HepG2 (cell line): Measurements from ENCODE around the gene AMOT. TPM values are rescaled to one million over a fixed set of nuclear protein-coding genes. Genes with fewer than 3 reads are reported as not detected.

ENCODE experiments used
- ATAC-seq: fragments of 200-7000 bp; cut with Tn5 transposase; 3 replicates; pipeline ENCODE4 v1.9.1; 2020; ENCODE audit warnings: mild to moderate bottlenecking, moderate library complexity
- BruUV-seq: library from RNA; stranded (reverse); fragments of 400-500 nt; replicated peaks from 2 replicates; lab custom pipeline; 2021; lab: Mats Ljungman, UMichigan
- CTCF ChIA-PET: fragments of 300-600 bp; formaldehyde crosslinking; extraction: SDS; loops from one replicate; lab custom pipeline; 2021; ENCODE audit warnings: low total read pairs, inconsistent platforms, low intra/inter-chr PET ratio; lab: Yijun Ruan, JAX
- POLR2A ChIA-PET: fragments of 350-600 bp; sonication (Branson Sonifier 250); formaldehyde crosslinking; loops from one replicate; lab custom pipeline; 2020; ENCODE audit warnings: antibody characterized with exemption, inconsistent platforms; lab: Yijun Ruan, JAX
- DNase-seq: peaks from one replicate; pipeline ENCODE4 v3.0.0-alpha.2; 2015; ENCODE audit warnings: low spot score
- FAIRE-seq: peaks from 3 replicates; lab custom pipeline; 2011; peaks lifted over from hg19 to GRCh38; lab: Jason Lieb, UNC
- H2AFZ ChIP-seq: one replicate; pipeline ENCODE4 v1.6.1; 2011; ENCODE audit warnings: low read length, inconsistent platforms
- H3K27ac ChIP-seq: fragments of 300-600 bp; 3 replicates; pipeline ENCODE4 v1.8.0; 2011; ENCODE audit warnings: mixed run types, mild to moderate bottlenecking, mixed read lengths, low read length, inconsistent platforms; ENCODE audit not compliant: insufficient read depth; ENCODE audit errors: extremely low read length
- H3K27me3 ChIP-seq, 2 experiments: fragments of 200-600 bp in 1 of 2; 2 replicates in 1 of 2; 3 replicates in 1 of 2; pipeline versions ENCODE4 v1.6.0 to v1.8.0; 2011; ENCODE audit warnings: low read length in 2 of 2, mild to moderate bottlenecking in 2 of 2, moderate library complexity in 2 of 2, inconsistent platforms in 1 of 2; ENCODE audit not compliant: insufficient read depth in 2 of 2, control insufficient read depth in 1 of 2
- H3K36me3 ChIP-seq, 2 experiments: fragments of 200-600 bp in 1 of 2; replicated peaks in 1 of 2; 2 replicates in 1 of 2; 3 replicates in 1 of 2; pipeline versions ENCODE4 v1.5.1 to v1.8.0; 2011; ENCODE audit warnings: low read length in 2 of 2, inconsistent platforms in 1 of 2; ENCODE audit not compliant: insufficient read depth in 2 of 2, control insufficient read depth in 1 of 2
- H3K4me1 ChIP-seq: 2 replicates; pipeline ENCODE4 v1.5.1; 2012; ENCODE audit warnings: low read length, inconsistent platforms; ENCODE audit not compliant: insufficient read depth
- H3K4me2 ChIP-seq: 2 replicates; pipeline ENCODE4 v1.6.0; 2011; ENCODE audit warnings: low read depth, low read length, inconsistent platforms
- H3K4me3 ChIP-seq, 3 experiments: fragments of 200-600 bp in 1 of 3; sonication (generic), shearing (Covaris generic) in 1 of 3; replicated peaks in 1 of 3; 2 replicates each; pipeline ENCODE4 v1.5.1; 2011 to 2016; ENCODE audit warnings: low read length in 3 of 3, inconsistent platforms in 2 of 3, low read depth in 2 of 3, mild to moderate bottlenecking in 2 of 3, control low read depth in 1 of 3, mixed read lengths in 1 of 3; ENCODE audit not compliant: insufficient read depth in 1 of 3
- H3K79me2 ChIP-seq: one replicate; pipeline ENCODE4 v1.6.1; 2011; ENCODE audit warnings: low read length, inconsistent platforms; ENCODE audit not compliant: insufficient read depth
- H3K9ac ChIP-seq: 2 replicates; pipeline ENCODE4 v1.6.0; 2011; ENCODE audit warnings: mild to moderate bottlenecking, low read depth, low read length, inconsistent platforms; ENCODE audit not compliant: insufficient read depth
- H3K9me3 ChIP-seq: 2 replicates; pipeline ENCODE4 v1.5.1; 2012; ENCODE audit warnings: mild to moderate bottlenecking, low read length
- H4K20me1 ChIP-seq: 2 replicates; pipeline ENCODE4 v1.6.0; 2011; ENCODE audit warnings: inconsistent platforms, mild to moderate bottlenecking, low read length, moderate library complexity; ENCODE audit not compliant: insufficient read depth
- AKAP8 ChIP-seq: sonication (generic); formaldehyde crosslinking; IDR thresholded peaks from 2 replicates; pipeline ENCODE4 v1.5.1; 2020; ENCODE audit warnings: mild to moderate bottlenecking, missing genetic modification reagents
- ATF5 ChIP-seq: sonication (generic); formaldehyde crosslinking; IDR thresholded peaks from 2 replicates; pipeline ENCODE4 v1.4.0; 2020; ENCODE audit warnings: mild to moderate bottlenecking, low read depth, missing genetic modification reagents
- BRD4 ChIP-seq: sonication (generic); formaldehyde crosslinking; IDR thresholded peaks from 2 replicates; pipeline ENCODE4 v1.4.0; 2020; ENCODE audit warnings: missing genetic modification reagents
- EED ChIP-seq: sonication (generic); formaldehyde crosslinking; IDR thresholded peaks from 2 replicates; pipeline ENCODE4 v1.5.0; 2020; ENCODE audit warnings: mild to moderate bottlenecking, missing genetic modification reagents
- GRHL1 ChIP-seq: sonication (generic); formaldehyde crosslinking; conservative IDR thresholded peaks from 2 replicates; pipeline ENCODE4 v1.8.0; 2022; ENCODE audit warnings: missing genetic modification reagents
- NCOA5 ChIP-seq: sonication (generic); formaldehyde crosslinking; IDR thresholded peaks from 2 replicates; pipeline ENCODE4 v1.4.0; 2020; ENCODE audit warnings: missing genetic modification reagents
- PREB ChIP-seq: sonication (generic); formaldehyde crosslinking; IDR thresholded peaks from 2 replicates; pipeline ENCODE4 v1.4.0; 2020; ENCODE audit warnings: missing genetic modification reagents
- ZBTB39 ChIP-seq: sonication (generic); formaldehyde crosslinking; IDR thresholded peaks from 2 replicates; pipeline ENCODE4 v1.5.0; 2020; ENCODE audit warnings: missing genetic modification reagents
- ZEB1 ChIP-seq: IDR thresholded peaks from 2 replicates; pipeline ENCODE4 v1.6.1; 2012; ENCODE audit warnings: mild to moderate bottlenecking, low read depth, inconsistent platforms; ENCODE audit not compliant: insufficient replicate concordance
- ZNF513 ChIP-seq: sonication (generic); formaldehyde crosslinking; conservative IDR thresholded peaks from 2 replicates; pipeline ENCODE4 v1.5.0; 2020; ENCODE audit warnings: missing genetic modification reagents
- ZNF572 ChIP-seq: sonication (generic); formaldehyde crosslinking; IDR thresholded peaks from 2 replicates; pipeline ENCODE4 v1.5.1; 2020; ENCODE audit warnings: mild to moderate bottlenecking, missing genetic modification reagents
- ZNF883 ChIP-seq: sonication (generic); formaldehyde crosslinking; IDR thresholded peaks from 2 replicates; pipeline ENCODE4 v1.5.1; 2020; ENCODE audit warnings: mild to moderate bottlenecking, missing genetic modification reagents; ENCODE audit errors: not compliant biosample characterization
- WGBS: methylation state at CpG from one replicate; pipeline ENCODE4 v1.1.6; 2017; ENCODE audit warnings: low lambda C conversion rate; 5-methylcytosine and 5-hydroxymethylcytosine counted together
- in situ Hi-C: cut with HindIII; loops from 2 replicates; pipeline ENCODE4 v1.10.0; 2017; ENCODE audit warnings: low pct_unique_long_range_greater_than_20kb; ENCODE audit not compliant: extremely low pct_ligation_motif_present
- intact Hi-C: fragments of 100-400 bp; cut with micrococcal nuclease; formaldehyde crosslinking; loops from one replicate; pipeline ENCODE4 v1.10.0; 2022; ENCODE audit not compliant: unreplicated experiment
- polyA plus RNA-seq, 8 experiments: library from polyadenylated mRNA; depleted of rRNA in 3 of 8; stranded (reverse) in 7 of 8; unstranded in 1 of 8; fragments of >200 nt; fragmentation: Illumina TruSeq in 4 of 8; extraction: Trizol in 4 of 8; gene quantifications; 2 replicates each; pipeline versions ENCODE4 v1.2.1 to v1.2.3, GENCODE V29; 2011 to 2016; ENCODE audit warnings: low read depth in 4 of 8, missing spikeins in 1 of 8, mixed read lengths in 1 of 8; ENCODE audit not compliant: insufficient read depth in 1 of 8
- total RNA-seq, 5 experiments: library from RNA; depleted of rRNA; stranded (reverse); fragments of >200 nt; fragmentation: Illumina TruSeq; extraction: Trizol; gene quantifications; 2 replicates each; pipeline ENCODE4 v1.2.3, GENCODE V29; 2016; ENCODE audit warnings: low read depth in 1 of 5

AMOT gene
- total and polyA plus RNA-seq, 2 of the 13 experiments (the other 11 are each of a cell fraction or from before 2014, with no cell fraction given) = 0.13 to 0.91 TPM

- DNase-seq (no peak), ATAC-seq (no peak), FAIRE-seq (no peak)
- H3K27ac ChIP-seq = no peak overlapping the region
- no peaks in the 10 kb centered on the region for H4K20me1 ChIP-seq
- H3K9me3 ChIP-seq = no peaks in the 10 kb centered on the region
- H2AFZ ChIP-seq = no peak overlapping the region
- POLR2A ChIA-PET = no interaction called here
- no peaks in the 10 kb centered on the region for H3K4me1 ChIP-seq
- in situ Hi-C loops = no loop called here
- no peak overlapping the region for H3K9ac ChIP-seq
- WGBS = 5% methylated on average over 2 of the region's 2 CpGs
- TF ChIP-seq ZBTB39 (CRISPR knock-in tag) (no peak), PREB (CRISPR knock-in tag) (no peak), GRHL1 (no peak), NCOA5 (no peak), ZNF572 (CRISPR knock-in tag) (no peak), ZEB1 (no peak), ATF5 (CRISPR knock-in tag) (no peak), AKAP8 (CRISPR knock-in tag) (no peak), EED (CRISPR knock-in tag) (no peak), ZNF883 (CRISPR knock-in tag) (no peak), BRD4 (CRISPR knock-in tag) (no peak), ZNF513 (no peak)
- no peaks in the 10 kb centered on the region for H3K79me2 ChIP-seq
- H3K4me3 ChIP-seq = no peak overlapping the region
- no TSS peak for BruUV-seq
- H3K36me3 ChIP-seq = no peaks in the 10 kb centered on the region
- CTCF ChIA-PET = no interaction called here
- no peaks in the 10 kb centered on the region for H3K27me3 ChIP-seq
- intact Hi-C loops = no loop called here
- H3K4me2 ChIP-seq = no peak overlapping the region
Measured at GRCh38 chrX:112888916-112889315, 48.3 kb upstream of the AMOT start.
